ENCODE measurements around the gene CNOT4. TPM values are rescaled to one million over a fixed set of nuclear protein-coding genes. Genes with fewer than 3 reads are reported as not detected.

The CNOT4 gene
- total and polyA plus RNA-seq, 10 of the 15 experiments (the other 5 are each of a cell fraction or from before 2014, with no cell fraction given): 9.4 to 29.6 (median 16.6) TPM

- no peak for TF ChIP-seq CBFB (IDR thresholded peaks at IDR 0.05; ENCODE audit: low read depth)
- TF ChIP-seq REST (IDR thresholded peaks at IDR 0.05; ENCODE audit: low read depth, low read length): peak; percentile 87
- TF ChIP-seq MEF2B (IDR thresholded peaks at IDR 0.05; ENCODE audit: partially characterized antibody, poor library complexity, severe bottlenecking): peak; percentile 52
Observed at GRCh38 chr7:135335628-135336139, 174.2 kb downstream of the CNOT4 start (continued).

GRCh38 chr7:135334830-135335543 lies 174.9 kb downstream of the CNOT4 start:
- 30% methylated on average over 10 of the region's 10 CpGs for WGBS (ENCODE audit: insufficient coverage, insufficient replicate concordance, low lambda C conversion rate, missing lambda C conversion rate)
- no peak overlapping the region for H3K4me3 ChIP-seq
- ATAC-seq: peak; percentile 24
- no peak for FAIRE-seq
- no peaks in the 10 kb centered on the region; the same call in 2 of the 3 replicates for H3K9me3 ChIP-seq (replicated peaks; ENCODE audit: control insufficient read depth, insufficient read depth, low read length)
- no peak overlapping the region for H3K9ac ChIP-seq (ENCODE audit: control insufficient read depth, insufficient read depth, low read length)
- RAD21 ChIA-PET (ENCODE audit: unreplicated experiment): interaction anchor here (0.7 to 3.0 kb wide), 12 partner anchors 12 to 902 kb away, joined by 3 to 36 read pairs (median 4); no protein-coding TSS in a partner anchor
- H3K79me2 ChIP-seq (ENCODE audit: control insufficient read depth, insufficient read depth, low read length): no peaks in the 10 kb centered on the region
- no peaks in the 10 kb centered on the region; a peak in 1 of 4 replicates for H3K27me3 ChIP-seq (replicated peaks in 1 of 2; ENCODE audit: control insufficient read depth in 2 of 2, insufficient read depth in 2 of 2, low read length in 1 of 2)
- DNase-seq (ENCODE audit: low read depth, low spot score): no peak
- CTCF ChIA-PET: interaction anchor here (1.0 to 4.0 kb wide), 19 partner anchors 8 to 723 kb away, joined by 3 to 105 read pairs (median 5); no protein-coding TSS in a partner anchor
- H4K20me1 ChIP-seq (ENCODE audit: control insufficient read depth, insufficient read depth): no peaks in the 10 kb centered on the region
- H2AFZ ChIP-seq (ENCODE audit: control insufficient read depth, low read depth, low read length): no peak overlapping the region
- H3K27ac ChIP-seq (ENCODE audit: control insufficient read depth, insufficient read depth): no peak overlapping the region
- no peaks in the 10 kb centered on the region for H3K4me1 ChIP-seq (ENCODE audit: control insufficient read depth, insufficient read depth, low read length)
- POLR2A ChIA-PET: interaction anchor here (1.0 kb wide), 1 partner anchor 148 kb away, joined by 3 read pairs; no protein-coding TSS in a partner anchor
- intact Hi-C loops (cut with micrococcal nuclease; ENCODE audit: unreplicated experiment): loop anchor here (1.0 kb wide), 1 partner anchor 54 kb away; no protein-coding TSS in a partner anchor
- TF ChIP-seq CHD4 (IDR thresholded peaks at IDR 0.05): no peak
- TF ChIP-seq BCLAF1 (IDR thresholded peaks at IDR 0.05): no peak
- TF ChIP-seq MXI1 (IDR thresholded peaks at IDR 0.05; ENCODE audit: low read depth, low read length): no peak
- TF ChIP-seq CHD1 (IDR thresholded peaks at IDR 0.05; ENCODE audit: low read depth, low read length): no peak
- TF ChIP-seq MAX (IDR thresholded peaks at IDR 0.05; ENCODE audit: low read depth, low read length): no peak
- no peak for TF ChIP-seq IKZF2 (IDR thresholded peaks at IDR 0.05)
- TF ChIP-seq MYC (IDR thresholded peaks at IDR 0.05; ENCODE audit: insufficient read depth, insufficient read length, insufficient replicate concordance, low read length, severe bottlenecking): no peak
- TF ChIP-seq RAD51 (IDR thresholded peaks at IDR 0.05): no peak
- SMC1A ChIA-PET (ENCODE audit: uncharacterized antibody, unreplicated experiment): interaction anchor here (1.1 to 4.0 kb wide), 8 partner anchors 8 to 702 kb away, joined by 3 to 47 read pairs (median 6); no protein-coding TSS in a partner anchor
- no TSS peak for BruUV-seq (replicated peaks)
- H3K36me3 ChIP-seq (ENCODE audit: control insufficient read depth in 2 of 2, insufficient read depth in 2 of 2, low read length in 1 of 2): no peaks in the 10 kb centered on the region
- in situ Hi-C loops (cut with MboI): no loop called here
- no peak overlapping the region for H3K4me2 ChIP-seq (ENCODE audit: control insufficient read depth, insufficient read depth)

All from GM12878 (cell line).